Measurements from ENCODE around the gene MTCH2.

DNA sequence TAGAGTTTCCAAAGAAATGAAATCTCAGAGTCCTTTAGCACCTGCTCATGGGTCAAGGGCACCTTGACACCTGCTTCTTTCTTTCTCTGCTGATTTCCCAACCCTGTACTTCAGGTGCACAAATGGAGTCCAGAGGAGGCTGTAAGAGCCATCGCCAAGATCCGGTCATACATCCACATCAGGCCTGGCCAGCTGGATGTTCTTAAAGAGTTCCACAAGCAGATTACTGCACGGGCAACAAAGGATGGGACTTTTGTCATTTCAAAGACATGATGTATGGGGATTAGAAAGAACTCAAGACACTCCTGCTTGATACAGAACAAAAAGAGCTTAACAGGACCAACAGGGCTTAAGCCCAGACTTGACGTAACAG, 71.0 kb downstream of the MTCH2 start:
- TF ChIP-seq, protein P1, sequence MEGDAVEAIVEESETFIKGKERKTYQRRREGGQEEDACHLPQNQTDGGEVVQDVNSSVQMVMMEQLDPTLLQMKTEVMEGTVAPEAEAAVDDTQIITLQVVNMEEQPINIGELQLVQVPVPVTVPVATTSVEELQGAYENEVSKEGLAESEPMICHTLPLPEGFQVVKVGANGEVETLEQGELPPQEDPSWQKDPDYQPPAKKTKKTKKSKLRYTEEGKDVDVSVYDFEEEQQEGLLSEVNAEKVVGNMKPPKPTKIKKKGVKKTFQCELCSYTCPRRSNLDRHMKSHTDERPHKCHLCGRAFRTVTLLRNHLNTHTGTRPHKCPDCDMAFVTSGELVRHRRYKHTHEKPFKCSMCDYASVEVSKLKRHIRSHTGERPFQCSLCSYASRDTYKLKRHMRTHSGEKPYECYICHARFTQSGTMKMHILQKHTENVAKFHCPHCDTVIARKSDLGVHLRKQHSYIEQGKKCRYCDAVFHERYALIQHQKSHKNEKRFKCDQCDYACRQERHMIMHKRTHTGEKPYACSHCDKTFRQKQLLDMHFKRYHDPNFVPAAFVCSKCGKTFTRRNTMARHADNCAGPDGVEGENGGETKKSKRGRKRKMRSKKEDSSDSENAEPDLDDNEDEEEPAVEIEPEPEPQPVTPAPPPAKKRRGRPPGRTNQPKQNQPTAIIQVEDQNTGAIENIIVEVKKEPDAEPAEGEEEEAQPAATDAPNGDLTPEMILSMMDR (conservative IDR thresholded peaks at IDR 0.05 in 1 of 2, IDR thresholded peaks at IDR 0.05 in 1 of 2; ENCODE audit: extremely low read depth in 1 of 2, insufficient read depth in 1 of 2, low read depth in 1 of 2, low read length in 2 of 2): no peak
- TF ChIP-seq EZH2 (IDR thresholded peaks at IDR 0.05; ENCODE audit: borderline replicate concordance, low read length): no peak
